Sigmoid colon (tissue), 4 donors: ENCODE data around the gene MTG2.

Experiments used
- CTCF ChIP-seq, 4 experiments: fragments of 450-650 bp in 3 of 4; fragments of 200-600 bp in 1 of 4; IDR thresholded peaks; one replicate each; pipeline ENCODE4 v1.5.1; 2016 to 2019; ENCODE audit warnings: antibody characterized with exemption in 4 of 4, mild to moderate bottlenecking in 3 of 4, moderate library complexity in 2 of 4
- EP300 ChIP-seq, 4 donors: sonication (generic); formaldehyde crosslinking; IDR thresholded peaks; one replicate each; pipeline ENCODE4 v1.6.1; 2017; ENCODE audit warnings: antibody characterized with exemption in 4 of 4
- POLR2A ChIP-seq, 2 donors: fragments of 450-650 bp; IDR thresholded peaks; one replicate each; pipeline ENCODE4 v1.6.1; 2016; ENCODE audit warnings: antibody characterized with exemption in 2 of 2, mild to moderate bottlenecking in 2 of 2, moderate library complexity in 2 of 2

GRCh38 chr20:62208795-62209755 is 26.2 kb downstream of the MTG2 start:
- TF ChIP-seq POLR2A (IDR thresholded peaks at IDR 0.05) (no peak), EP300 (IDR thresholded peaks at IDR 0.05) (no peak), CTCF (IDR thresholded peaks at IDR 0.05) (no peak)
